Endometrium (tissue), 2 donors: ENCODE measurements around the gene RBFOX1.
"Not testable (repeated sequence)": the region's sequence is repeated elsewhere in the genome, so short reads cannot be mapped to it uniquely, and the experiment has no call there.

Experiments
- FAIRE-seq: peaks from 2 replicates; lab custom pipeline; 2012; peaks lifted over from hg19 to GRCh38; lab: Jason Lieb, UNC
- donor health status: control.
- donor health status: control.

RBFOX1 gene

GRCh38 chr16:7482032-7482431, 149.4 kb downstream of the RBFOX1 start:
- no peak for FAIRE-seq

DNA sequence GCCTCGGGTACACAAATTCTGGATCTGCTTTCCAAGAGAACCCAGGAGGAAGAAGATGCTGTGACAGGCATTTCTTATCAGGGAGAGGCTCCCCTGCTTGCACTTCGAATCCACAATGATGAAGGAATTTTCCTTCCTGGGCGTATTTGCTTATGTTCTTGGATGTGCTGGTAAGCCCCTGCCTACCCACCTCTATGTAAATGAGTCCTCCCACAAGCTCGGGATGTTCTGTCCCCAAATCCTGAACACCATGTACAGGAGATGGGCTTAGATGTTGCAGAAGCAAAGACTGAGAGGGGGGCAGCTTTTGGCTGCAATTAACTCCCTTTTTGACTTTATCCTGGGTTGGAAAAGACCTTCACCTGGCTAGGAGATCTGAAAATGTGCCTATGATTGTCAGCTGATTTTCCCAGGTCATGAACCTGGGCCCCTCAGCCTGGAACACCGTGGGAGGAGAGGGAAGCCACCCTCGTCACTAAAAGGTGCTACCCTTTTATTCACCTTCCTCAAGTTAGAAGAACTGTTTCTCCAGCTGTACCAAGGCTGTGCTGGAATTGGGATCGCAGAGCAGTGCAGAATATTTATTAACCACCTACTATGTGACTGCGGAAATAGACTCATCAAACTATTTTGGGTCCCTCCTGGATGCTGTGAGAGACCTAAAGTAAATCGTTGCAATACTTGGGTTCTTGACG, 150.1 kb downstream of the RBFOX1 start:
- FAIRE-seq, result no peak

- no peak for FAIRE-seq
Measured at GRCh38 chr16:7487574-7488323, 155.1 kb downstream of the RBFOX1 start.

GRCh38 chr16:7492122-7492521, 159.5 kb downstream of the RBFOX1 start:
- no peak for FAIRE-seq

DNA sequence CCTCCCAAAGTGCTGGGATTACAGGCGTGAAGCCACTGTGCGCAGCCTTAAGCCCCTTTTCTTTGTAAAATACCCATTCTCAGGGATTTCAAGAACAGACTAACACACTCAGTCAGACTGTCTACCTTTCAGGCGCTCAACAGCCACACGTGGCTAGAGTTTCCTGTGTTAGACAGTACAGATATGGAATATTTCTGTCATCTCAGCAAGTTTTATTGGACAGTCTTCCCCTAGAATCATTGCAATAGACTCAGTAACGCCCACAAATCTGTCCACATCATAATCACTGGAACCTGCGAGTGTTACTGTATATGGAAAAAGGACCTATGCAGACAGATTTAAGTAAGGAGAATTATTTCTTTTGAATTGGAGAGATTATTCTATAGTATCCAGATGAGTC, 160.5 kb downstream of the RBFOX1 start:
- FAIRE-seq, result no peak

DNA sequence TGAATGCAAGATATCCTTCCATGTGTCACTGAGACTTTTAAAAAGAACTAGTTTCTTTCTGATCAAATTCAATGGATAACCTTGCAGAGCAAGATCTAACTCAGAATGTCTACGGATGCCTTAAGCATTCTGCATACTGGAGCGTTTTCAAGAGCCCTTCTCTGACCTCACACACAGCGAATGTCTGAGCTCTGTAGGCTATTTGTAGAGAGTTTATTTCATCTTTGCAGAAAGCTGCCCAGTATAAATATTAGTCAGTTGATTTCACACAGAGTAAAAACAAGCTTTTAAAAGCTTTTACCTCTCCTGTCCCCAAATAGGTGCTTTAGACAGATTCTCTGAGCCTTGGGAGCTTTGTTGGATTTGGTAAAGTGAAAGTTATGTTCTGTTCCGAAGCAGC, 165.0 kb downstream of the RBFOX1 start:
- no peak for FAIRE-seq

- FAIRE-seq, result no peak
Measured at GRCh38 chr16:7501868-7502267, 169.2 kb downstream of the RBFOX1 start.

DNA sequence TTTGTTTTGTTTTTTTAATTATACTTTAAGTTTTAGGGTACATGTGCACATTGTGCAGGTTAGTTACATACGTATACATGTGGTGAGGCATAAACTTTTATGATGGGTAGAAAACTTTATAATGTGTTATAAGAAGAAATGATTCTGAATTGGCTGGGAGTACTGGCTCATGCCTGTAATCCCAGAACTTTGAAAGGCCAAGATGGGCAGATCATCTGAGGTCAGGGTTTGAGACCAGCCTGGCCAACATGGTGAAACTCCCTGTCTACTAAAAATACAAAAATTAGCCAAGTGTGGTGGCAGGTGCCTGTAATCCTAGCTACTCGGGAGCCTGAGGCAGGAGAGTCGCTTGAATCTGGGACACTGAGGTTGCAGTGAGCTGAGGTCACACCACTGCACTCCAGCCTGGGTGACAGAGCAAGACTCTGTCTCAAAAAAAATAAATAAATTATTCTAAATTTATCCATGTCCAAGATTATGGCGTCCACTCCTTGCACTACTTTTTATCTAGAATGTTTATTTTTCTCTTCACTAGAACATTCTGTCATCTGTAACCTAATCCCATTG, 170.0 kb downstream of the RBFOX1 start:
- not testable (repeated sequence) for FAIRE-seq

- no peak for FAIRE-seq
Measured at GRCh38 chr16:7503666-7504065, 171.0 kb downstream of the RBFOX1 start.

DNA sequence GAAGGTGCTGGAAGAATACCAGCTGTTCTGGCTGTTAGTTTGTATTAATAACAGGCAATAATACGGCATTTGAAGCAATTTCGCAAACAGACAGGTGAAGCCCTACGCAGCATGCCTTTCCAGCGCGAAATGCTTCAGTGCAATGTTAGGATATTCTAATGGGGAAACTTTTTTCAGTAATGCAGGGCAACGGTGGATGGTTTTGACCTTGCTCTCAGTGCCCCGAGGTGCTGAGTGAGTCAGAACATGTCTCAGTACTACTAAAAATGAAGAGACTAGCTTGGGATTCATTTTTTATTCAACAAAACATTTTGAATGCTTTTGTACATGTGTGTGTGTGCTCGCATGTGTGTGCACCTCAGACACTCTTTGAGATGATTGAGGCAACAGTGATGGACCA, 172.2 kb downstream of the RBFOX1 start:
- FAIRE-seq, result no peak

- FAIRE-seq, result no peak
Measured at GRCh38 chr16:7505495-7505894, 172.8 kb downstream of the RBFOX1 start.

DNA sequence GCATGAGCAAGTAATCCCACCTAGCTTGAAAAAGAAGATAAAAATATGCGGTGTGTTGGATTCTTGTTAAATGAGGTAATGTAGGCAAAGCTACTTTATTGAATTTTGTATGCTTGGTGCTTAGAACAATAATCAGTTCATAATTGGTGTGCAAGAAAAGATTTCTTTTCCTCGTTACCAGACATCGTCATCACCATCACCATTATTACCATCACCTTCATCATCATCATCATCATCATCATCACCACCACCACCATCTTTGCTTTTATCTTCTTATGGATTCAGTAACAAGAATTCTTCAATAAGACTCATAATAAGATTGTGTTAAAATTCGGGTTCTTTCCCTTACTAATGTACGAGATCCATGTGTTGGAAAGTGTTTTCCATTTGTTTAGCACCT, 173.7 kb downstream of the RBFOX1 start:
- FAIRE-seq, result no peak

GRCh38 chr16:7508656-7509055, 176.0 kb downstream of the RBFOX1 start:
- FAIRE-seq, result no peak

- no peak for FAIRE-seq
Measured at GRCh38 chr16:7509963-7510601, 177.4 kb downstream of the RBFOX1 start.

DNA sequence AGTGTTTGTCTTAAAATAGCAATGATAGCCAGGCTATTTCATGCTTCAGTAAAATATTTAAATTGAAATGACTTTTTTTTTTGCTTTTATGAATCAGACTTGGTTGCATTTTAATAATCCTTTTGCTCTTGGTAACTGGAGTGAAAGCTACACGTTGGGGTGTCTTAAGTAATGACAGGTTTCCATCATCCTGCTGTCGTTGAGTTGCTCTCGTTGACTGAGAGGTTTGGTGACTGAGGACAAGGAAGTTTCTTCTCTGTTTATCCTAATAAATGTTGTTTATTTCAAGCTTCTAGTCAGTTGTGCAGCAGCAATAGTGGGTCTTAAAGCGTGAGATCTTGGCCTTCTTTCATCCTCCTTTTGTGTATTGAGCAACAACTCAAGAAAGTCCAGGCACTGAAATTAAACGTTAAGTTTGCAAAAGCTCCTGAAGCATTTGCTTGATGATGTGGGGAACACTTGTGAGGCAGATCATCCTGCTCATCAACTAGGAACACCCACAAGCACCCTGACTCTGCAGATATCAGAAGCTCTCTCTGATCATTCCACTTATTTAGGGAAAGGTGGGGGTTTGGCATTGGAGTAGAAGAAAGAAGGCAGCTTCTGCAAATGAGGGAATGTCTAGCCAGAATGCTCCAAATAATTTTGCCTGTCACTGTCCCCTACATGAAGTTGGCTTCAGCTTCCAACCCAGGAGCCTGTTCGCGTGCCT, 179.1 kb downstream of the RBFOX1 start:
- no peak for FAIRE-seq

DNA sequence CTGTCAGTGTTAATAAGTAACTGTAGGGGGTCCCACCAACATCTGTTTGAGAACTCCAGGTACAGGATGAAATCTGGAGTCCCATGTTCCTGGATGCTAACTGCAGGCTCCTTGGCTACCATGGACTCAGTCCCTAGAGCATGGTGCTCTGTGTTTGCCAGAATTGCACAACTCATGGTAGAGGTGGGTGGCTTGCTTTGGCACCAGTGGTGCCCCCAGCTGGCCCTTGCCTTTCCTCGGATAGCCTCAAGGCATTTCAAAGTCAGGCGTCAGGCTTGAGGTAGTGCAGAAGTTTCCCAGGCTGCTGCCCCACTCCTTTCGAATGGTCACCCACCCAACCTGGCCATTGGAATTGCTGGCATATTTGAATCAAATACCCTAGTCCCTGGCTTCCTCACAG, 179.9 kb downstream of the RBFOX1 start:
- no peak for FAIRE-seq

DNA sequence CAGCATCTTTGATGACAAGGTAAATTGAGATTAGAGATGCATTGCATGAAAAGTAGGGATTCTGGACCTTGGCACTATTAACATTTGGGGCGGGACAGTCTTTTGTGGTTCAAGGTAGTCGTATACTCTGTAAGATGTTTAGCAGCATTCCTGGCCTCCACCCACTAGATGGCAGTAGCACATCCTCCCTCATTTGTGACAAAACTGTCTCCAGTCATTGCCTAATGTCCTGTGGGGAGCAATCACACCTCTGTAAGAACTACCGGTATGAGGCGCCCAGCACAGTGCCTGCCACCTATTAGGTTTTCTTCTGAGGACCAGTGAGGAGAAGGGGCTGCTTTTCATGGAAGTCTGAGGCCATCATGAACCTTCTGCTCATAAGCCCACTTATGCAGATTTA, 180.8 kb downstream of the RBFOX1 start:
- no peak for FAIRE-seq

GRCh38 chr16:7515543-7515942, 182.9 kb downstream of the RBFOX1 start:
- no peak for FAIRE-seq

GRCh38 chr16:7517496-7517895, 184.9 kb downstream of the RBFOX1 start:
- FAIRE-seq, result peak; percentile 94

- FAIRE-seq, result no peak
Measured at GRCh38 chr16:7518158-7518557, 185.5 kb downstream of the RBFOX1 start.

GRCh38 chr16:7521834-7522233, 189.2 kb downstream of the RBFOX1 start:
- no peak for FAIRE-seq

DNA sequence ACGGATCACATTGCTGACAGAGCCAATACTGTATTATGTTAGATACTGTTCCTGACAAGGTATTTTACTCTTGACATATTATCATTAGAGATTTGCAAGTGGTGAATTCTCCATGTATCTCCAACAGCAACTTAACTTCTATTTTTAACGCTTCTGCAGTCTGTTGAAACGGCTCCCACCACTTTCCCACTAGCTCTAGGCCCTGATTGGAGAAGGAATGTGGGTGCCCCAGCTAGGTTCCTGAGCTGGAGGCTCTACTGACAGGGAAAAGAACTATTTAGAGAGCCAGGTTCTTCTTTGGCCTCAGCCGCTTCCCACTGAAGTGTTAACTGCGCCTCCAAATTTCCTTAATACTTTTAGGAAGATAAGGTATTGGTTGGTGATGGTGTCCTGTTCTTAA, 191.8 kb downstream of the RBFOX1 start:
- no peak for FAIRE-seq
